Panc1 (cell line): ENCODE results near the gene OR11H7. TPM values are rescaled to one million over a fixed set of nuclear protein-coding genes. Genes with fewer than 3 reads are reported as not detected.
"Not testable (repeated sequence)": the region's sequence is repeated elsewhere in the genome, so short reads cannot be mapped to it uniquely, and the experiment has no call there.

Experiments used
- ATAC-seq: fragments of 200-7000 bp; cut with Tn5 transposase; 2 replicates; pipeline ENCODE4 v1.9.1; 2020; ENCODE audit warnings: mild to moderate bottlenecking, moderate library complexity
- BruUV-seq: library from RNA; stranded (reverse); fragments of 400-500 nt; replicated peaks from 2 replicates; lab custom pipeline; 2021; lab: Mats Ljungman, UMichigan
- CTCF ChIA-PET: fragments of 300-600 bp; sonication (Branson Sonifier 250); formaldehyde crosslinking; loops from one replicate; lab custom pipeline; 2022; ENCODE audit warnings: antibody characterized with exemption; lab: Charles Lee
- POLR2A ChIA-PET: fragments of 300-600 bp; sonication (Branson Sonifier 250); formaldehyde crosslinking; loops from one replicate; lab custom pipeline; 2022; ENCODE audit warnings: antibody characterized with exemption; lab: Charles Lee
- DNase-seq: peaks from one replicate; pipeline ENCODE4 v3.0.0-alpha.2; 2010; ENCODE audit warnings: low read depth, low spot score
- H3K27ac ChIP-seq: 2 replicates; pipeline ENCODE4 v1.5.1; 2011; ENCODE audit warnings: mild to moderate bottlenecking, low read length, inconsistent platforms
- H3K27me3 ChIP-seq: fragments of 200-500 bp; sonication (Bioruptor generic); 2 replicates; pipeline ENCODE4 v1.6.0; 2014; ENCODE audit warnings: low read length, inconsistent platforms; ENCODE audit not compliant: control insufficient read depth, insufficient read depth
- H3K36me3 ChIP-seq: fragments of 200-500 bp; sonication (Bioruptor generic); 2 replicates; pipeline ENCODE4 v1.5.1; 2014; ENCODE audit warnings: inconsistent platforms, mild to moderate bottlenecking, low read length, moderate library complexity; ENCODE audit not compliant: control insufficient read depth, insufficient read depth
- H3K4me1 ChIP-seq: 2 replicates; pipeline ENCODE4 v1.5.1; 2011; ENCODE audit warnings: inconsistent platforms, mild to moderate bottlenecking, low read length, moderate library complexity; ENCODE audit not compliant: control insufficient read depth, insufficient read depth
- H3K4me3 ChIP-seq, 2 experiments: 2 replicates each; pipeline ENCODE4 v1.5.1; 2011 to 2012; ENCODE audit warnings: low read depth in 2 of 2, low read length in 2 of 2, mild to moderate bottlenecking in 2 of 2, inconsistent platforms in 1 of 2, moderate library complexity in 1 of 2
- H3K9me3 ChIP-seq: fragments of 200-500 bp; sonication (Bioruptor generic); 2 replicates; pipeline ENCODE4 v1.5.1; 2014; ENCODE audit warnings: low read depth, mild to moderate bottlenecking, inconsistent platforms, low read length, moderate library complexity; ENCODE audit not compliant: control insufficient read depth, insufficient read depth
- CTCF ChIP-seq: fragments of 450-650 bp; IDR thresholded peaks from 2 replicates; pipeline ENCODE4 v1.5.1; 2017; ENCODE audit warnings: mild to moderate bottlenecking
- POLR2AphosphoS5 ChIP-seq: IDR thresholded peaks from 2 replicates; pipeline ENCODE4 v1.6.1; 2012; ENCODE audit warnings: mild to moderate bottlenecking, low read depth, low read length, moderate library complexity
- REST ChIP-seq, 2 experiments: IDR thresholded peaks; 2 replicates each; pipeline ENCODE4 v1.6.1; 2011 to 2012; ENCODE audit warnings: low read depth in 2 of 2, control low read depth in 1 of 2, low read length in 1 of 2, mild to moderate bottlenecking in 1 of 2, moderate library complexity in 1 of 2; ENCODE audit not compliant: insufficient read depth in 1 of 2
- SIN3A ChIP-seq: IDR thresholded peaks from 2 replicates; pipeline ENCODE4 v1.6.1; 2012; ENCODE audit warnings: low read depth, mild to moderate bottlenecking, low read length, moderate library complexity, borderline replicate concordance; ENCODE audit not compliant: insufficient read depth
- TCF7L2 ChIP-seq: IDR thresholded peaks from 2 replicates; pipeline ENCODE4 v1.6.1; 2011; ENCODE audit warnings: mild to moderate bottlenecking, low read depth, low read length, inconsistent platforms
- in situ Hi-C: cut with HindIII; loops from 2 replicates; pipeline ENCODE4 v1.10.0; 2016; ENCODE audit warnings: low sequenced_read_pairs, low pct_unique_long_range_greater_than_20kb
- intact Hi-C: fragments of 100-400 bp; cut with micrococcal nuclease; formaldehyde crosslinking; loops from one replicate; pipeline ENCODE4 v1.10.0; 2022; ENCODE audit not compliant: unreplicated experiment
- total RNA-seq: library from RNA; stranded (reverse); gene quantifications from one replicate; pipeline ENCODE4 v1.2.1, GENCODE V29; 2021; ENCODE audit not compliant: unreplicated experiment

OR11H7 gene
- total RNA-seq, 1 experiment from 2014 or later: not detected

GRCh38 chr14:20219033-20219432, 9.7 kb upstream of the OR11H7 start:
- Histone ChIP-seq H3K4me1 (no peaks in the 10 kb centered on the region), H3K27ac (no peak overlapping the region), H3K9me3 (no peaks in the 10 kb centered on the region), H3K4me3 (no peak overlapping the region), H3K36me3 (no peaks in the 10 kb centered on the region), H3K27me3 (no peaks in the 10 kb centered on the region)
- POLR2A ChIA-PET: no interaction called here
- in situ Hi-C loops (no loop called here), intact Hi-C loops (no loop called here)
- no peak for ATAC-seq
- CTCF ChIA-PET: no interaction called here
- TF ChIP-seq TCF7L2 (no peak), SIN3A (no peak), REST (IDR thresholded peaks at IDR 0.05; ENCODE audit: insufficient read depth in 1 of 2, low read depth in 2 of 2, low read length in 1 of 2) (no peak), CTCF (no peak), POLR2AphosphoS5 (no peak)
- no TSS peak for BruUV-seq
- no peak for DNase-seq

- H3K27me3 ChIP-seq: no peaks in the 10 kb centered on the region
- H3K36me3 ChIP-seq: no peaks in the 10 kb centered on the region
- intact Hi-C loops: no loop called here
- no peak within 1 kb of the TSS for H3K4me3 ChIP-seq
- H3K9me3 ChIP-seq: no peaks in the 10 kb centered on the region
- no TSS peak for BruUV-seq
- POLR2A ChIA-PET: no interaction called here
- DNase-seq: no peak
- in situ Hi-C loops: no loop called here
- no peak for ATAC-seq
- no peaks in the 10 kb centered on the region for H3K4me1 ChIP-seq
- TF ChIP-seq CTCF (no peak), POLR2AphosphoS5 (no peak), SIN3A (no peak), REST (IDR thresholded peaks at IDR 0.05; ENCODE audit: insufficient read depth in 1 of 2, low read depth in 2 of 2, low read length in 1 of 2) (no peak), TCF7L2 (no peak)
- CTCF ChIA-PET: no interaction called here
- no peak within 1 kb of the TSS for H3K27ac ChIP-seq
Observed at GRCh38 chr14:20223410-20223809, 5.4 kb upstream of the OR11H7 start, which contains the start of gene OR11H6. TSS of gene OR11H6 (plus strand) at chr14:20223710. CDS start at chr14:20223710, 0 bp downstream.

- intact Hi-C loops, H3K9me3 ChIP-seq, CTCF ChIA-PET, H3K27ac ChIP-seq, in situ Hi-C loops, H3K4me1 ChIP-seq, H3K27me3 ChIP-seq, H3K36me3 ChIP-seq, POLR2A ChIA-PET, DNase-seq, H3K4me3 ChIP-seq, BruUV-seq, ATAC-seq: not testable (repeated sequence)
Observed at GRCh38 chr14:20235415-20235814, 6.6 kb downstream of the OR11H7 start.
